Measurements from ENCODE around the gene RNF166. TPM values are rescaled to one million over a fixed set of nuclear protein-coding genes. Genes with fewer than 3 reads are reported as not detected.
A peak's percentile ranks its signal among the peaks of the same experiment; 100 is the strongest.

RNF166 gene
- total and polyA plus RNA-seq, 2 of the 13 experiments (the other 11 are each of a cell fraction or from before 2014, with no cell fraction given): 21.4 to 23.0 TPM

DNA sequence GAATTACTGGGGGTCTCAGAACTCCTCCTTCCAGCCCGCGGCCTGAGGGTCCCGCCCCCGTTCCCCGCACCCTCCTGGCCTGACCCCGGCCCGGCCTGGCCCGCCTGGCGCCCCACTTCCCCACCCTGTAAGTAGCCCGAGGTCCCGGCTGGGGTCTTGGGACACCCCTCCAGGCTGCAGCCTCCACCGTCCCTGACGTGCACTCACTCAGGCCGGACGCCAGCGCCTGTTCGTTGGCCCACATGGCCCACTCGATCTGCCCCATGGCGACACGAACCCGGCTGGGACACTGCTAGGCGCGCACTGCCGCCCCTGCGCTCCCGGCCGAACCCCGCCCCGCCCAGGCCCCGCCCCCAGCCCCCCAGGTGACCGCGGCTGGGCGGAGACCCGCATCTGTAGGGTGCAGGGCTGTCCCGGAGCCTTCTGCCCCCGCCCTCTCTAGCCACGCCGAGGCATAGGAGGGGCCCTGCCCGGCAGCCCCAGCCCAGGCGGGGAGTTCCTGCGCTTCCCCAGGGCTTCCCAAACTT, 55.4 kb downstream of the RNF166 start, which contains the start of gene CYBA (continued):
- TF ChIP-seq, protein P1, sequence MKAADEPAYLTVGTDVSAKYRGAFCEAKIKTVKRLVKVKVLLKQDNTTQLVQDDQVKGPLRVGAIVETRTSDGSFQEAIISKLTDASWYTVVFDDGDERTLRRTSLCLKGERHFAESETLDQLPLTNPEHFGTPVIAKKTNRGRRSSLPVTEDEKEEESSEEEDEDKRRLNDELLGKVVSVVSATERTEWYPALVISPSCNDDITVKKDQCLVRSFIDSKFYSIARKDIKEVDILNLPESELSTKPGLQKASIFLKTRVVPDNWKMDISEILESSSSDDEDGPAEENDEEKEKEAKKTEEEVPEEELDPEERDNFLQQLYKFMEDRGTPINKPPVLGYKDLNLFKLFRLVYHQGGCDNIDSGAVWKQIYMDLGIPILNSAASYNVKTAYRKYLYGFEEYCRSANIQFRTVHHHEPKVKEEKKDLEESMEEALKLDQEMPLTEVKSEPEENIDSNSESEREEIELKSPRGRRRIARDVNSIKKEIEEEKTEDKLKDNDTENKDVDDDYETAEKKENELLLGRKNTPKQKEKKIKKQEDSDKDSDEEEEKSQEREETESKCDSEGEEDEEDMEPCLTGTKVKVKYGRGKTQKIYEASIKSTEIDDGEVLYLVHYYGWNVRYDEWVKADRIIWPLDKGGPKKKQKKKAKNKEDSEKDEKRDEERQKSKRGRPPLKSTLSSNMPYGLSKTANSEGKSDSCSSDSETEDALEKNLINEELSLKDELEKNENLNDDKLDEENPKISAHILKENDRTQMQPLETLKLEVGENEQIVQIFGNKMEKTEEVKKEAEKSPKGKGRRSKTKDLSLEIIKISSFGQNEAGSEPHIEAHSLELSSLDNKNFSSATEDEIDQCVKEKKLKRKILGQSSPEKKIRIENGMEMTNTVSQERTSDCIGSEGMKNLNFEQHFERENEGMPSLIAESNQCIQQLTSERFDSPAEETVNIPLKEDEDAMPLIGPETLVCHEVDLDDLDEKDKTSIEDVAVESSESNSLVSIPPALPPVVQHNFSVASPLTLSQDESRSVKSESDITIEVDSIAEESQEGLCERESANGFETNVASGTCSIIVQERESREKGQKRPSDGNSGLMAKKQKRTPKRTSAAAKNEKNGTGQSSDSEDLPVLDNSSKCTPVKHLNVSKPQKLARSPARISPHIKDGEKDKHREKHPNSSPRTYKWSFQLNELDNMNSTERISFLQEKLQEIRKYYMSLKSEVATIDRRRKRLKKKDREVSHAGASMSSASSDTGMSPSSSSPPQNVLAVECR (CRISPR knock-in tag; IDR thresholded peaks at IDR 0.05; ENCODE audit: borderline replicate concordance): peak; percentile 80
- peak; percentile 85 for TF ChIP-seq BRD4 (CRISPR knock-in tag; IDR thresholded peaks at IDR 0.05)
- TF ChIP-seq ZNF101 (CRISPR knock-in tag; IDR thresholded peaks at IDR 0.05; ENCODE audit: borderline replicate concordance, low read depth): no peak
- TF ChIP-seq SNRNP70 (IDR thresholded peaks at IDR 0.05; ENCODE audit: low read depth, low read length): no peak
- TF ChIP-seq, protein P2, sequence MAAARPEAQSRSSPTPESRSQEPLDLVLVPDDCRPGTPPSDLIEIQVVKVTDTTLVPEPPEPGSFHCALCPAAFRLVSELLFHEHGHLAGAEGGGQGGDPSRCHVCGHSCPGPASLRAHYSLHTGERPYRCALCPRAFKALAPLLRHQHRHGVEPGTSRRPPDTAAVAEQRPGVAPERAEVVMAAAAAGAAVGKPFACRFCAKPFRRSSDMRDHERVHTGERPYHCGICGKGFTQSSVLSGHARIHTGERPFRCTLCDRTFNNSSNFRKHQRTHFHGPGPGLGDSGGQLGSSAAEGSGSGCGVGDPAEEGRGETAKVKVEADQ (CRISPR knock-in tag; IDR thresholded peaks at IDR 0.05; ENCODE audit: borderline replicate concordance): no peak
- TF ChIP-seq, protein P3, sequence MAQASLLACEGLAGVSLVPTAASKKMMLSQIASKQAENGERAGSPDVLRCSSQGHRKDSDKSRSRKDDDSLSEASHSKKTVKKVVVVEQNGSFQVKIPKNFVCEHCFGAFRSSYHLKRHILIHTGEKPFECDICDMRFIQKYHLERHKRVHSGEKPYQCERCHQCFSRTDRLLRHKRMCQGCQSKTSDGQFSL (CRISPR knock-in tag; IDR thresholded peaks at IDR 0.05): peak; percentile 20; the same call in 1 of the 2 replicates
- TF ChIP-seq ZFP82 (CRISPR knock-in tag; IDR thresholded peaks at IDR 0.05; ENCODE audit: borderline replicate concordance): no peak
- TF ChIP-seq RFX3 (CRISPR knock-in tag; IDR thresholded peaks at IDR 0.05): no peak
- no peak for TF ChIP-seq CHD2 (IDR thresholded peaks at IDR 0.05; ENCODE audit: low read depth, low read length)
- TF ChIP-seq, protein P4, sequence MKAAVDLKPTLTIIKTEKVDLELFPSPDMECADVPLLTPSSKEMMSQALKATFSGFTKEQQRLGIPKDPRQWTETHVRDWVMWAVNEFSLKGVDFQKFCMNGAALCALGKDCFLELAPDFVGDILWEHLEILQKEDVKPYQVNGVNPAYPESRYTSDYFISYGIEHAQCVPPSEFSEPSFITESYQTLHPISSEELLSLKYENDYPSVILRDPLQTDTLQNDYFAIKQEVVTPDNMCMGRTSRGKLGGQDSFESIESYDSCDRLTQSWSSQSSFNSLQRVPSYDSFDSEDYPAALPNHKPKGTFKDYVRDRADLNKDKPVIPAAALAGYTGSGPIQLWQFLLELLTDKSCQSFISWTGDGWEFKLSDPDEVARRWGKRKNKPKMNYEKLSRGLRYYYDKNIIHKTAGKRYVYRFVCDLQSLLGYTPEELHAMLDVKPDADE (CRISPR knock-in tag; IDR thresholded peaks at IDR 0.05): peak; percentile 66; the same call in 1 of the 2 replicates
- TF ChIP-seq IRF2 (CRISPR knock-in tag; IDR thresholded peaks at IDR 0.05): no peak; the same call in 1 of the 2 replicates
- TF ChIP-seq ONECUT2 (CRISPR knock-in tag; IDR thresholded peaks at IDR 0.05): no peak
- 0 out of 2 replicates have a peak, but pooled peaks have one; percentile 73 for TF ChIP-seq NCOA1 (CRISPR knock-in tag; IDR thresholded peaks at IDR 0.05)
- 0 out of 2 replicates have a peak, but pooled peaks have one; percentile 86 for TF ChIP-seq ZNF616 (CRISPR knock-in tag; IDR thresholded peaks at IDR 0.05; ENCODE audit: low read depth)
- TF ChIP-seq MBD4 (IDR thresholded peaks at IDR 0.05; ENCODE audit: borderline replicate concordance, low read length): no peak
- TF ChIP-seq, protein P5, sequence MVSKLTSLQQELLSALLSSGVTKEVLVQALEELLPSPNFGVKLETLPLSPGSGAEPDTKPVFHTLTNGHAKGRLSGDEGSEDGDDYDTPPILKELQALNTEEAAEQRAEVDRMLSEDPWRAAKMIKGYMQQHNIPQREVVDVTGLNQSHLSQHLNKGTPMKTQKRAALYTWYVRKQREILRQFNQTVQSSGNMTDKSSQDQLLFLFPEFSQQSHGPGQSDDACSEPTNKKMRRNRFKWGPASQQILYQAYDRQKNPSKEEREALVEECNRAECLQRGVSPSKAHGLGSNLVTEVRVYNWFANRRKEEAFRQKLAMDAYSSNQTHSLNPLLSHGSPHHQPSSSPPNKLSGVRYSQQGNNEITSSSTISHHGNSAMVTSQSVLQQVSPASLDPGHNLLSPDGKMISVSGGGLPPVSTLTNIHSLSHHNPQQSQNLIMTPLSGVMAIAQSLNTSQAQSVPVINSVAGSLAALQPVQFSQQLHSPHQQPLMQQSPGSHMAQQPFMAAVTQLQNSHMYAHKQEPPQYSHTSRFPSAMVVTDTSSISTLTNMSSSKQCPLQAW (CRISPR knock-in tag; IDR thresholded peaks at IDR 0.05): 0 out of 2 replicates have a peak, but pooled peaks have one; percentile 4
- no peak for TF ChIP-seq HNRNPLL (IDR thresholded peaks at IDR 0.05; ENCODE audit: low read depth, low read length, poor library complexity, severe bottlenecking)
- peak; percentile 88; the same call in 1 of the 2 replicates for TF ChIP-seq MAF1 (CRISPR knock-in tag; IDR thresholded peaks at IDR 0.05; ENCODE audit: borderline replicate concordance)
- TF ChIP-seq ZFP62 (CRISPR knock-in tag; IDR thresholded peaks at IDR 0.05): no peak
- TF ChIP-seq ZNF224 (CRISPR knock-in tag; IDR thresholded peaks at IDR 0.05): no peak; the same call in 1 of the 2 replicates
- no peak for TF ChIP-seq NONO (IDR thresholded peaks at IDR 0.05)
- no peak; the same call in 1 of the 2 replicates for TF ChIP-seq NONO (CRISPR knock-in tag; conservative IDR thresholded peaks at IDR 0.05)
- no peak for TF ChIP-seq ZNF382 (CRISPR knock-in tag; IDR thresholded peaks at IDR 0.05; ENCODE audit: borderline replicate concordance)
